ENCODE measurements around the gene ALKBH4. TPM values are rescaled to one million over a fixed set of nuclear protein-coding genes. Genes with fewer than 3 reads are reported as not detected.

Gene ALKBH4
- total and polyA plus RNA-seq, 2 donors from 2014 or later = 14.0 to 15.4 TPM

- Histone ChIP-seq H3K27me3 (ENCODE audit: control insufficient read depth, insufficient read depth, low read length) (no peaks in the 10 kb centered on the region), H3K9ac (ENCODE audit: low read length in 3 of 3) (no peak overlapping the region), H3K9me3 (ENCODE audit: control insufficient read depth in 2 of 3, insufficient read depth in 1 of 3, low read length in 3 of 3) (no peaks in the 10 kb centered on the region), H3K4me3 (ENCODE audit: low read length in 3 of 3) (no peak overlapping the region), H3K27ac (ENCODE audit: low read depth in 2 of 2, low read length in 2 of 2) (no peak overlapping the region), H3K36me3 (ENCODE audit: control insufficient read depth in 2 of 3, insufficient read depth in 3 of 3, low read length in 3 of 3) (peaks cover 0 to 11% (median 0%) of the 10 kb centered on the region in 3 donors), H3K4me1 (ENCODE audit: control insufficient read depth in 2 of 3, insufficient read depth in 2 of 3, low read depth in 1 of 3, low read length in 3 of 3) (no peaks in the 10 kb centered on the region)
- DNase-seq = no peak
- no peak for FAIRE-seq
- intact Hi-C loops (cut with DNase I) = no loop called here
- TF ChIP-seq CTCF (IDR thresholded peaks at IDR 0.05; ENCODE audit: borderline replicate concordance, extremely low read depth, insufficient read depth) = no peak
These were observed 19.0 kb downstream of the ALKBH4 start for GRCh38 chr7:102445674-102446071.

DNA sequence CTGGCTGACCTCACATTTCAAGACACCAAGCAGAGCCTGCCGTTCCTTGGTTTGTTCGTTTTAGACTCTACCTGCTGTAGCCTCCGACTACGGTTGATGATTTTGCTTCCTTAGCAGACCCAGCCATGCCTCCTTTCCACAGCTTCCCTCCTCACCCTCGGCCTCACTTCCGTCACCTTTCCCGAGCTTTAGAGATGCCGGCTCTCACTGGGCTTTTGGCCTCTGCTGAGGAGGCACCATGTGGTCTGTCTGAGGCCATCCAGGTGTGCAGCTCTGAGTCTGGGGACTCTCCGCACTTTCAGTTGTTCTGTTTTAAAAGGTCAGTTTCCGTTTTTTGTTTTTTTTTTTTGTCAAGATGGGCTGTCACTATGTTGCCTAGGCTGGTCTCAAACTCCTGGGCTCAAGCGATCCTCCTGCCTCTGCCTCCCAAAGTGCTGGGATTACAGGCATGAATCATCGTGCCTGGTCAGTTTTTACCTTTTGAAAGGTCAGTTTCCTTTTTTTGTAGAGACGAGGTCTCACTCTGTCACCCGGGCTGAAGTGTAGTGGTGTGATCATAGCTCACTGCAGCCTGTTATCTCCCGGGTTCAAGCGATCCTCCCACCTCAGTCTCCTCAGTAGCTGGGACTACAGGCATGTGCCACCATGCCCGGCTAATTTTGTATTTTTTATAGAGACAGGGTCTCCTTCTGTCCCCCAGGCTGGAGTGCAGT is 19.5 kb downstream of the ALKBH4 start:
- no peak for TF ChIP-seq CTCF (IDR thresholded peaks at IDR 0.05; ENCODE audit: borderline replicate concordance, extremely low read depth, insufficient read depth)
- Histone ChIP-seq H3K9ac (ENCODE audit: low read length in 3 of 3) (no peak overlapping the region), H3K4me3 (ENCODE audit: low read length in 3 of 3) (no peak overlapping the region), H3K27me3 (ENCODE audit: control insufficient read depth, insufficient read depth, low read length) (no peaks in the 10 kb centered on the region), H3K27ac (ENCODE audit: low read depth in 2 of 2, low read length in 2 of 2) (no peak overlapping the region), H3K4me1 (ENCODE audit: control insufficient read depth in 2 of 3, insufficient read depth in 2 of 3, low read depth in 1 of 3, low read length in 3 of 3) (no peaks in the 10 kb centered on the region), H3K36me3 (ENCODE audit: control insufficient read depth in 2 of 3, insufficient read depth in 3 of 3, low read length in 3 of 3) (peaks cover 0 to 11% (median 0%) of the 10 kb centered on the region in 3 donors), H3K9me3 (ENCODE audit: control insufficient read depth in 2 of 3, insufficient read depth in 1 of 3, low read length in 3 of 3) (no peaks in the 10 kb centered on the region)
- FAIRE-seq (no peak), DNase-seq (no peak)
- intact Hi-C loops (cut with DNase I) = no loop called here

DNA sequence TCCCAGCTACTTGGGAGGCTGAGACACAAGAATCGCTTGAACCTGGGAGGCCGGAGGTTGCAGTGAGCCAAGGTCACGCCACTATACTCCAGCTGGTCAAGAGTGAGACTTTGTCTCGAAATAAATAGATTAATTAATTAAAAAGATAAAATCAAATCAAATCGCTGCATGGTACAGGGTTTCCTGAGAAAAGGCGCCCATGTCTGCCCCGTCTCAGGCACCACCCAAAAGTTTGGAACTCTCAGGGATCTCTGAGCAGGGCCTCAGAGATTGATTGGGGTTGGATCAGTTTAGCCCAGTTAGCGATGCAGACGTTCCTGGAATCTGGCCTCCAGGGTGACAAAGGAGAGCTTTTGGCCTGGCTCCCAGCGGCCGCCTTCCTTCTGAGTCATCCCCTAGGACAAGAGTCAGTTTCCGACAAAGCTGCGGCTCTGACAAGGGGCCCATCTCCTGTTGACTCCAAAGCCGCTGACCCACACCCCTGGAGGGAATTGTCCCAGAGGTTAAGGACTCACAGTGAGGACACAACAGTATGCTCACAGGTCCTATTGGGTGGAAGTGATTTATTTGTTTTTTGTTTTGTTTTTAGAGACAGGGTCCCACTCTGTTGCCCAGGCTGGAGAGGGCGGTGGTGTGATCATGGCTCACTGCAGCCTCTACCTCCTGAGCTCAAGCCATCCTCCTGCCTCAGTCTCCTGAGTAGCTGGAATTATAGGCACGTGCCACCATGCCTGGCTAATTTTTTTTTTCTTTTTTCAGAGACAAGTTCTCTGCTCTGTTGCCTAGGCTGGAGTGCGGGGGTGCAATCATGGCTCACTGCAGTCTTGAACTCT is 24.5 kb downstream of the ALKBH4 start:
- intact Hi-C loops (cut with DNase I) = no loop called here
- no peaks in the 10 kb centered on the region for H3K27me3 ChIP-seq (ENCODE audit: control insufficient read depth, insufficient read depth, low read length)
- H3K4me1 ChIP-seq (ENCODE audit: control insufficient read depth in 2 of 3, insufficient read depth in 2 of 3, low read depth in 1 of 3, low read length in 3 of 3) = no peaks in the 10 kb centered on the region
- peaks cover 0 to 4% (median 0%) of the 10 kb centered on the region in 3 donors for H3K36me3 ChIP-seq (ENCODE audit: control insufficient read depth in 2 of 3, insufficient read depth in 3 of 3, low read length in 3 of 3)
- DNase-seq (no peak), FAIRE-seq (no peak)
- no peak overlapping the region for H3K27ac ChIP-seq (ENCODE audit: low read depth in 2 of 2, low read length in 2 of 2)
- H3K4me3 ChIP-seq (ENCODE audit: low read length in 3 of 3) = no peak overlapping the region
- no peaks in the 10 kb centered on the region for H3K9me3 ChIP-seq (ENCODE audit: control insufficient read depth in 2 of 3, insufficient read depth in 1 of 3, low read length in 3 of 3)
- TF ChIP-seq CTCF (IDR thresholded peaks at IDR 0.05; ENCODE audit: borderline replicate concordance, extremely low read depth, insufficient read depth) = no peak
- no peak overlapping the region for H3K9ac ChIP-seq (ENCODE audit: low read length in 3 of 3)

Measured in kidney (tissue), 14 donors.